GM10248 (cell line): ENCODE data around the gene MTCL1.

Experiments
- CTCF ChIA-PET: fragments of 300-600 bp; sonication (Branson Sonifier 250); formaldehyde crosslinking; extraction: SDS; loops from one replicate; lab custom pipeline; 2021; ENCODE audit warnings: antibody characterized with exemption; lab: Yijun Ruan, JAX
- POLR2A ChIA-PET: fragments of 350-650 bp; sonication (Branson Sonifier 250); formaldehyde crosslinking; extraction: SDS; loops from one replicate; lab custom pipeline; 2020; ENCODE audit warnings: antibody characterized with exemption; lab: Yijun Ruan, JAX
- DNase-seq: peaks from one replicate; pipeline ENCODE4 v3.0.0; 2012; ENCODE audit errors: extremely low spot score
- CTCF ChIP-seq: IDR thresholded peaks from 2 replicates; pipeline ENCODE4 v1.5.1; 2012; ENCODE audit warnings: mild to moderate bottlenecking, low read depth; ENCODE audit errors: extremely low read depth, missing control alignments, control extremely low read depth

The MTCL1 gene

GRCh38 chr18:8794934-8795280 is 89.6 kb downstream of the MTCL1 start:
- ChIA-PET POLR2A (no interaction called here), CTCF (no interaction called here)
- DNase-seq = no peak
- no peak for TF ChIP-seq CTCF

- POLR2A ChIA-PET = no interaction called here
- CTCF ChIA-PET = interaction anchor here (1.1 kb wide), 1 partner anchor 9 kb away, joined by 3 read pairs; no protein-coding TSS in a partner anchor
- no peak for DNase-seq
- TF ChIP-seq CTCF = no peak
These were observed 90.4 kb downstream of the MTCL1 start for GRCh38 chr18:8795586-8796325.

- no peak for DNase-seq
- no peak for TF ChIP-seq CTCF
- CTCF ChIA-PET = no interaction called here
- POLR2A ChIA-PET = no interaction called here
These were observed 91.8 kb downstream of the MTCL1 start for GRCh38 chr18:8797206-8797605.

GRCh38 chr18:8799001-8799400 is 93.6 kb downstream of the MTCL1 start:
- no peak for TF ChIP-seq CTCF
- POLR2A ChIA-PET = no interaction called here
- no peak for DNase-seq
- CTCF ChIA-PET = interaction anchor here (0.7 to 1.4 kb wide), 2 partner anchors 14 to 22 kb away, joined by 4 to 5 read pairs; no protein-coding TSS in a partner anchor

GRCh38 chr18:8799596-8800441 is 94.5 kb downstream of the MTCL1 start:
- DNase-seq = no peak
- CTCF ChIA-PET = interaction anchor here (1.4 to 2.0 kb wide), 2 partner anchors 13 to 41 kb away, joined by 4 to 5 read pairs; no protein-coding TSS in a partner anchor
- POLR2A ChIA-PET = no interaction called here
- no peak for TF ChIP-seq CTCF

- no peak for DNase-seq
- POLR2A ChIA-PET = no interaction called here
These were observed 95.1 kb downstream of the MTCL1 start for GRCh38 chr18:8800445-8800844.

More at GRCh38 chr18:8800445-8800844, 95.1 kb downstream of the MTCL1 start:
- CTCF ChIA-PET = interaction anchor here (2.0 kb wide), 1 partner anchor 40 kb away, joined by 4 read pairs; no protein-coding TSS in a partner anchor
- no peak for TF ChIP-seq CTCF
